Endothelial cell (in vitro differentiated cells): Measurements from ENCODE around the gene SMARCA2. TPM values are rescaled to one million over a fixed set of nuclear protein-coding genes. Genes with fewer than 3 reads are reported as not detected.

Source experiments
- DNase-seq: peaks from one replicate; pipeline ENCODE4 v3.0.0; 2021; ENCODE audit warnings: low spot score
- H3K27ac Mint-ChIP-seq: one replicate; pipeline ENCODE4 v1.8.0; 2021; ENCODE audit warnings: mixed read lengths, inconsistent platforms; ENCODE audit not compliant: unreplicated experiment
- H3K27me3 Mint-ChIP-seq: one replicate; pipeline ENCODE4 v1.8.0; 2021; ENCODE audit warnings: mild to moderate bottlenecking, moderate library complexity, mixed read lengths, inconsistent platforms; ENCODE audit not compliant: unreplicated experiment
- H3K36me3 Mint-ChIP-seq: one replicate; pipeline ENCODE4 v1.8.0; 2021; ENCODE audit warnings: mild to moderate bottlenecking, low read depth, mixed read lengths, inconsistent platforms; ENCODE audit not compliant: unreplicated experiment
- H3K4me1 Mint-ChIP-seq: one replicate; pipeline ENCODE4 v1.8.0; 2021; ENCODE audit warnings: mild to moderate bottlenecking, mixed read lengths, inconsistent platforms; ENCODE audit not compliant: unreplicated experiment
- H3K4me3 Mint-ChIP-seq: one replicate; pipeline ENCODE4 v1.8.0; 2021; ENCODE audit warnings: mild to moderate bottlenecking, mixed read lengths, inconsistent platforms; ENCODE audit not compliant: unreplicated experiment
- H3K9me3 Mint-ChIP-seq: one replicate; pipeline ENCODE4 v1.8.0; 2021; ENCODE audit warnings: mixed read lengths, inconsistent platforms; ENCODE audit not compliant: unreplicated experiment
- CTCF ChIP-seq: fragments of 200-600 bp; sonication (generic); IDR thresholded peaks from one replicate; pipeline ENCODE4 v1.5.0; 2021; ENCODE audit warnings: antibody characterized with exemption; ENCODE audit not compliant: unreplicated experiment
- total RNA-seq: library from RNA; stranded (reverse); fragmentation: NEBNext Ultra II Directional; extraction: Animal tissue kit (Norgen Biotek cat#: 25700); gene quantifications from one replicate; pipeline ENCODE4 v1.2.1, GENCODE V29; 2021; ENCODE audit not compliant: unreplicated experiment

The SMARCA2 gene
- total RNA-seq, 1 donor from 2014 or later = 43.7 TPM

DNA sequence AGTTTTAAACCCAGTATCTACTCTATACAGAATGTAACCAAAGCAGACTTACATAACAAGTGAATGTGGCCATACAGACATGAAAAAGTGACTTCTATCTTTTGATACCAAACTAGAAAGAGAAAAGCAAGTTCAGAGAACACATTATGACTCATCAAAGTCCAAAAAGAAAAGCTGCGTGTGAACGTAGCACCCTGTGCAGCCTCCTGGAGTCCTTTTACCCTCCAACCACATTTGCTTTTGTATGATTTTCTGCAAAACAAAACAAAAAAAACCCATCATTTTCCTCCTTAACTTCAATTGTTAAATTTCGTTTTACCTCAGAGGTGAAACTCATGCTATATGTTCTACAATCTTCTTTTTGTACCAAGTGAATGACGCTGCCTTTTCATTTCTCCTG, 2.8 kb upstream of the SMARCA2 start:
- H3K4me3 Mint-ChIP-seq = no peak overlapping the region
- no peak overlapping the region for H3K27ac Mint-ChIP-seq
- H3K9me3 Mint-ChIP-seq = no peaks in the 10 kb centered on the region
- no peak for TF ChIP-seq CTCF
- H3K27me3 Mint-ChIP-seq = peaks cover 5% of the 10 kb centered on the region
- DNase-seq = no peak
- H3K4me1 Mint-ChIP-seq = peaks cover 7% of the 10 kb centered on the region
- no peaks in the 10 kb centered on the region for H3K36me3 Mint-ChIP-seq

DNA sequence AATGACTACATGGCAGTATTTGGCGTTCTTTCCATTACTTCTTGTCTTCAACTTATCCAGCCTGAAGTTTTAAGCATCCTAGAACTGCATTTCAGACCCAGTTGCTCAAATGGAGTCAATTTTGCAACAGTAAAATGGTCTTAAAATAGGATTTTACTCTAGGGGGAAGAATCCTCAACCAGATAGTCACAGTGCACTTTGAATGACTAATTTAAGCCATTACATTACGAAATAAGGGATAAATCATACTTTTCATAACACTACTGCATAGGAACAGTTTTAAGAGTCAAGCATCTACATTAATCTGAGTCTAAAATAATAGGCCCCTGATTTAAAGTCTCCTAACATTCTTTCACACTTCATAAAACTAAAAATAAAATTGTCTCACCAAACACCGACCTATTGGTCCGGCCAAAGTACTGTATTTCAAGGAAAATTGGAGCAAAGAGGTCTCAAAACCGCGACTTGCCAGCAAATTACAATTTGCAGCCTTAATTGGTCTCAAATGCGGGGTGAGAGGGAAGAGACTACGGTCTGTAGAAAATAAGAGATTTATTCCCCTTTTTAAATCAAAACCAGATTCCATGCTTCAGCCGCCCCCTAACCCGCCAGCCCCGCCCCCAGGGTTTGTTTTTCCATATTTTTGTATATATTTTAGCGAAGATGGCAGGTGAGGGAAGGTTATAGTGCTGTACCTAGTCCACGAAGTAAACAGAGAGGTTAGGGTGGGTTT, 1.2 kb upstream of the SMARCA2 start:
- H3K4me3 Mint-ChIP-seq = peak overlapping the region; percentile 96
- peaks cover 14% of the 10 kb centered on the region for H3K27me3 Mint-ChIP-seq
- DNase-seq = no peak
- no peak overlapping the region for H3K27ac Mint-ChIP-seq
- TF ChIP-seq CTCF = no peak
- H3K9me3 Mint-ChIP-seq = no peaks in the 10 kb centered on the region
- peaks cover 19% of the 10 kb centered on the region for H3K4me1 Mint-ChIP-seq
- H3K36me3 Mint-ChIP-seq = no peaks in the 10 kb centered on the region

DNA sequence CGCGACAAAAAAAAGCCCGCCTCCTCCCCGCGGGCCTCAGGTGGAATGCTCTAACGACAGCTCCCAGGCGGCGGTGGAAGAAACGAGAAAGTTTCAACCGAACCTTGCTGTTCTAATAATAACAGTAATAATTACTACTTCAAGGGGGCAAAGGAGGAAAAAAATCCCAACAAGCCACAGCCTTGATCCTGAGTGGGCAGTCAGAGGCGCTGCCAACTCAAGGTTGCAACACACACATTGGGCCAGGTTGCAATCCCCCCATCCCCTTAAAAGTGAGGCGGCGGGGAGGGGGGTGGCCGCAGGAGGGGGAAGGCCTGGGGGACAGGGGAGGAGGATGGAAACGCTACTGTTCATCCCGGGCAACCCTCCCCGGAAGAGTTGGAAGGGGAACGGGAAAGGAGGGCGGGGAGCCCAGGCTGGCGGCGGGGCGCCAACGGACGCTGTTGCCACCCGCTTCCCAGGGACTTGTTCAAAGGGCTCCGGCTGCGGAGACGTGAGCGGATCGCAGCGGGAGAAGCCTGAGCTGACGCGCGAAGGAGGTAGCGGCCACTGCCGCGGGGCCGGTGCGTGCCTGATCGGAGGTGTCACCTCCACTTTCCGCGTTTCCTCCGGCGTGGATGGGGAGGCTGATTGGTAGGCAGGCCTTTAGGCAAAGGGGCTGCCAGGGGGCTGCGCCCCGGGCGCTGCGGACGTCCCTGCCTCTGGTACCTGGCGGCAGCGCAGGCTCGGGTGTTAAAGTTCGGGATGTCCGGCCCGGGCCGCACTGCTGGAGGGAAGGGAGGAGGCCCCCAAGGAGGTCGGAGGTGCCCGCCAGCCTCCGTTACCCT, 647 bp downstream of the SMARCA2 start:
- peak; percentile 57 for DNase-seq
- Mint-ChIP-seq H3K36me3 (no peaks in the 10 kb centered on the region), H3K4me3 (peak overlapping the region; percentile 96), H3K9me3 (no peaks in the 10 kb centered on the region), H3K4me1 (peaks cover 22% of the 10 kb centered on the region), H3K27me3 (peaks cover 14% of the 10 kb centered on the region), H3K27ac (no peak overlapping the region)
- no peak for TF ChIP-seq CTCF

GRCh38 chr9:2016408-2017330, 1.5 kb downstream of the SMARCA2 start:
- peak overlapping the region; percentile 74 for H3K27ac Mint-ChIP-seq
- peak overlapping the region; percentile 96 for H3K4me3 Mint-ChIP-seq
- peaks cover 14% of the 10 kb centered on the region for H3K27me3 Mint-ChIP-seq
- H3K36me3 Mint-ChIP-seq = no peaks in the 10 kb centered on the region
- peak; percentile 50 for DNase-seq
- no peaks in the 10 kb centered on the region for H3K9me3 Mint-ChIP-seq
- TF ChIP-seq CTCF = no peak
- peaks cover 22% of the 10 kb centered on the region for H3K4me1 Mint-ChIP-seq
